Neuronal stem cell (in vitro differentiated cells): ENCODE data around the gene TLR7.

ENCODE experiments used
- DNase-seq: peaks from one replicate; pipeline ENCODE4 v3.0.0-alpha.2; 2013; ENCODE audit warnings: low spot score
- H2AFZ ChIP-seq: one replicate; pipeline ENCODE4 v1.6.1; 2013; ENCODE audit warnings: mild to moderate bottlenecking, low read length, inconsistent platforms
- H2AK5ac ChIP-seq: 2 replicates; pipeline ENCODE4 v1.6.1; 2013; ENCODE audit warnings: low read depth, mild to moderate bottlenecking, inconsistent platforms, low read length, moderate library complexity, mixed read lengths
- H2BK120ac ChIP-seq: 2 replicates; pipeline ENCODE4 v1.6.1; 2013; ENCODE audit warnings: low read depth, mild to moderate bottlenecking, inconsistent platforms, low read length, moderate library complexity, mixed read lengths
- H2BK12ac ChIP-seq: one replicate; pipeline ENCODE4 v1.6.1; 2013; ENCODE audit warnings: low read length, inconsistent platforms
- H2BK15ac ChIP-seq: 2 replicates; pipeline ENCODE4 v1.6.1; 2013; ENCODE audit warnings: mild to moderate bottlenecking, low read length, inconsistent platforms, mixed read lengths
- H2BK5ac ChIP-seq: one replicate; pipeline ENCODE4 v1.6.1; 2013; ENCODE audit warnings: inconsistent platforms, mild to moderate bottlenecking, low read length, moderate library complexity
- H3K14ac ChIP-seq: one replicate; pipeline ENCODE4 v1.6.1; 2013; ENCODE audit warnings: low read length, inconsistent platforms
- H3K18ac ChIP-seq: 2 replicates; pipeline ENCODE4 v1.6.1; 2013; ENCODE audit warnings: low read length, inconsistent platforms
- H3K23ac ChIP-seq: 2 replicates; pipeline ENCODE4 v1.6.1; 2013; ENCODE audit warnings: low read depth, mild to moderate bottlenecking, mixed read lengths, low read length, inconsistent platforms; ENCODE audit not compliant: poor library complexity
- H3K27ac ChIP-seq: replicated peaks from 3 replicates; pipeline ENCODE4 v1.5.1; 2013; ENCODE audit warnings: low read length, inconsistent platforms
- H3K27me3 ChIP-seq, 3 experiments: 2 replicates each; pipeline ENCODE4 v1.6.1; 2013; ENCODE audit warnings: low read length in 3 of 3, mild to moderate bottlenecking in 2 of 3, inconsistent platforms in 1 of 3, low read depth in 1 of 3, mixed read lengths in 1 of 3, moderate library complexity in 1 of 3; ENCODE audit not compliant: control insufficient read depth in 3 of 3, insufficient read depth in 3 of 3
- H3K36me3 ChIP-seq, 2 donors: replicated peaks in 1 of 2; 2 replicates each; pipeline ENCODE4 v1.6.1; 2013; ENCODE audit warnings: low read length in 2 of 2; ENCODE audit not compliant: control insufficient read depth in 2 of 2, insufficient read depth in 2 of 2
- H3K4ac ChIP-seq: 2 replicates; pipeline ENCODE4 v1.6.1; 2013; ENCODE audit warnings: inconsistent platforms, mild to moderate bottlenecking, low read length, moderate library complexity
- H3K4me1 ChIP-seq, 2 donors: 1 replicate in 1 of 2; 2 replicates in 1 of 2; pipeline ENCODE4 v1.6.1; 2013; ENCODE audit warnings: low read length in 2 of 2, low read depth in 1 of 2; ENCODE audit not compliant: control insufficient read depth in 2 of 2, insufficient read depth in 1 of 2
- H3K4me2 ChIP-seq: one replicate; pipeline ENCODE4 v1.6.1; 2013; ENCODE audit warnings: mild to moderate bottlenecking, low read length, inconsistent platforms; ENCODE audit not compliant: insufficient read depth, poor library complexity, severe bottlenecking
- H3K4me3 ChIP-seq, 2 donors: 2 replicates each; pipeline ENCODE4 v1.5.1; 2013; ENCODE audit warnings: low read length in 2 of 2, mild to moderate bottlenecking in 2 of 2, inconsistent platforms in 1 of 2, moderate library complexity in 1 of 2
- H3K79me1 ChIP-seq: one replicate; pipeline ENCODE4 v1.6.1; 2013; ENCODE audit warnings: low read depth, mild to moderate bottlenecking, inconsistent platforms, low read length, moderate library complexity
- H3K9ac ChIP-seq: one replicate; pipeline ENCODE4 v1.6.1; 2013; ENCODE audit warnings: mild to moderate bottlenecking, low read depth, low read length, inconsistent platforms; ENCODE audit not compliant: poor library complexity
- H3K9me3 ChIP-seq, 2 donors: replicated peaks in 1 of 2; 2 replicates each; pipeline versions ENCODE3 to v1.6.1; 2013; ENCODE audit warnings: low read length in 2 of 2, mild to moderate bottlenecking in 2 of 2, inconsistent platforms in 1 of 2, low read depth in 1 of 2, mixed read lengths in 1 of 2, moderate library complexity in 1 of 2; ENCODE audit not compliant: control insufficient read depth in 2 of 2, insufficient read depth in 1 of 2
- H4K8ac ChIP-seq: one replicate; pipeline ENCODE4 v1.6.1; 2013; ENCODE audit warnings: low read depth, mild to moderate bottlenecking, inconsistent platforms, low read length, moderate library complexity
- H4K91ac ChIP-seq: one replicate; pipeline ENCODE4 v1.6.1; 2013; ENCODE audit warnings: low read length, low read depth, mild to moderate bottlenecking, inconsistent platforms; ENCODE audit not compliant: poor library complexity
- WGBS, 2 donors: extraction: QIAGEN DNeasy Blood & Tissue Kit; methylation state at CpG; one replicate each; pipeline ENCODE4 v1.1.7; 2013; ENCODE audit warnings: missing lambda C conversion rate in 2 of 2, mixed read lengths in 1 of 2; ENCODE audit not compliant: insufficient read length in 2 of 2, insufficient replicate concordance in 1 of 2; ENCODE audit errors: extremely low coverage in 2 of 2; 5-methylcytosine and 5-hydroxymethylcytosine counted together

TLR7 gene

GRCh38 chrX:12896935-12897334, 30.1 kb downstream of the TLR7 start:
- Histone ChIP-seq H3K9ac (no peak overlapping the region), H3K27ac (no peak overlapping the region), H2BK15ac (no peak overlapping the region)

GRCh38 chrX:12898073-12898472, 31.2 kb downstream of the TLR7 start:
- no peak overlapping the region for H3K14ac ChIP-seq
- H2BK12ac ChIP-seq: no peak overlapping the region
- no CpG with 5 or more reads among the region's 5 CpGs for WGBS, 2 donors
- no peak overlapping the region for H2BK120ac ChIP-seq
- DNase-seq: no peak
- H3K79me1 ChIP-seq: no peaks in the 10 kb centered on the region
- H3K4ac ChIP-seq: no peak overlapping the region
- no peaks in the 10 kb centered on the region for H3K4me1 ChIP-seq
- H3K23ac ChIP-seq: no peak overlapping the region
- no peak overlapping the region for H3K4me3 ChIP-seq
- no peak overlapping the region for H3K4me2 ChIP-seq
- H2AK5ac ChIP-seq: no peak overlapping the region
- H3K36me3 ChIP-seq: no peaks in the 10 kb centered on the region
- H3K18ac ChIP-seq: no peak overlapping the region
- peaks cover 0 to 4% (median 0%) of the 10 kb centered on the region in 3 experiments for H3K27me3 ChIP-seq
- H4K91ac ChIP-seq: no peak overlapping the region
- H2BK15ac ChIP-seq: no peak overlapping the region
- H2AFZ ChIP-seq: no peak overlapping the region
- H3K27ac ChIP-seq: no peak overlapping the region
- H3K9ac ChIP-seq: no peak overlapping the region
- no peak overlapping the region for H2BK5ac ChIP-seq
- no peak overlapping the region for H4K8ac ChIP-seq
- H3K9me3 ChIP-seq: no peaks in the 10 kb centered on the region

More at GRCh38 chrX:12896935-12897334, 30.1 kb downstream of the TLR7 start:
- H3K27me3 ChIP-seq: peaks cover 0 to 9% (median 0%) of the 10 kb centered on the region in 3 experiments
- H4K8ac ChIP-seq: no peak overlapping the region
- H2BK120ac ChIP-seq: no peak overlapping the region
- H3K14ac ChIP-seq: no peak overlapping the region
- H3K4ac ChIP-seq: no peak overlapping the region
- no peak overlapping the region for H3K4me3 ChIP-seq
- no CpG with 5 or more reads among the region's 4 CpGs for WGBS, 2 donors
- H2BK12ac ChIP-seq: no peak overlapping the region
- H4K91ac ChIP-seq: no peak overlapping the region
- no peak overlapping the region for H3K4me2 ChIP-seq
- H2AK5ac ChIP-seq: no peak overlapping the region
- H3K23ac ChIP-seq: no peak overlapping the region
- no peak overlapping the region for H2AFZ ChIP-seq
- no peak overlapping the region for H3K18ac ChIP-seq
- H3K79me1 ChIP-seq: no peaks in the 10 kb centered on the region
- no peak overlapping the region for H2BK5ac ChIP-seq
- H3K9me3 ChIP-seq: no peaks in the 10 kb centered on the region
- H3K4me1 ChIP-seq: no peaks in the 10 kb centered on the region
- H3K36me3 ChIP-seq: no peaks in the 10 kb centered on the region
- DNase-seq: no peak

GRCh38 chrX:12899506-12899905, 32.6 kb downstream of the TLR7 start:
- no CpG with 5 or more reads among the region's 7 CpGs for WGBS, 2 donors
- Histone ChIP-seq H3K9me3 (no peaks in the 10 kb centered on the region), H3K4me2 (no peak overlapping the region), H3K9ac (no peak overlapping the region), H4K91ac (no peak overlapping the region), H3K79me1 (no peaks in the 10 kb centered on the region), H3K4me1 (no peaks in the 10 kb centered on the region), H2AK5ac (no peak overlapping the region), H3K18ac (no peak overlapping the region), H2AFZ (no peak overlapping the region), H3K4me3 (no peak overlapping the region), H2BK5ac (no peak overlapping the region), H2BK12ac (no peak overlapping the region), H3K23ac (no peak overlapping the region), H3K27ac (no peak overlapping the region), H2BK120ac (no peak overlapping the region), H4K8ac (no peak overlapping the region), H3K27me3 (no peaks in the 10 kb centered on the region), H3K4ac (no peak overlapping the region), H3K36me3 (no peaks in the 10 kb centered on the region), H3K14ac (no peak overlapping the region), H2BK15ac (no peak overlapping the region)
- DNase-seq: no peak

GRCh38 chrX:12901486-12901885, 34.6 kb downstream of the TLR7 start:
- no CpG with 5 or more reads among the region's 10 CpGs for WGBS, 2 donors
- no peaks in the 10 kb centered on the region for H3K36me3 ChIP-seq
- no peak overlapping the region for H3K27ac ChIP-seq
- no peak overlapping the region for H3K4me3 ChIP-seq
- H2BK120ac ChIP-seq: no peak overlapping the region
- no peak overlapping the region for H3K4ac ChIP-seq
- DNase-seq: peak; percentile 4
- peaks cover 0 to 4% (median 0%) of the 10 kb centered on the region in 3 experiments for H3K27me3 ChIP-seq
- H2BK5ac ChIP-seq: no peak overlapping the region
- H4K8ac ChIP-seq: no peak overlapping the region
- H4K91ac ChIP-seq: no peak overlapping the region
- no peak overlapping the region for H2AK5ac ChIP-seq
- no peaks in the 10 kb centered on the region for H3K79me1 ChIP-seq
- no peaks in the 10 kb centered on the region for H3K9me3 ChIP-seq
- no peaks in the 10 kb centered on the region for H3K4me1 ChIP-seq
- no peak overlapping the region for H2AFZ ChIP-seq
- no peak overlapping the region for H3K23ac ChIP-seq
- no peak overlapping the region for H3K4me2 ChIP-seq
- no peak overlapping the region for H2BK12ac ChIP-seq
- no peak overlapping the region for H3K9ac ChIP-seq
- H2BK15ac ChIP-seq: no peak overlapping the region
- no peak overlapping the region for H3K18ac ChIP-seq
- no peak overlapping the region for H3K14ac ChIP-seq
